HG02938 (cell line): ENCODE measurements around the gene GPNMB.
"Not testable (repeated sequence)": the region's sequence is repeated elsewhere in the genome, so short reads cannot be mapped to it uniquely, and the experiment has no call there.

ENCODE experiments used
- ATAC-seq: cut with Tn5 transposase; IDR thresholded peaks from one replicate; pipeline ENCODE4 v1.9.1; 2021; ENCODE audit warnings: mild to moderate bottlenecking, moderate library complexity; ENCODE audit not compliant: unreplicated experiment

GPNMB gene

DNA sequence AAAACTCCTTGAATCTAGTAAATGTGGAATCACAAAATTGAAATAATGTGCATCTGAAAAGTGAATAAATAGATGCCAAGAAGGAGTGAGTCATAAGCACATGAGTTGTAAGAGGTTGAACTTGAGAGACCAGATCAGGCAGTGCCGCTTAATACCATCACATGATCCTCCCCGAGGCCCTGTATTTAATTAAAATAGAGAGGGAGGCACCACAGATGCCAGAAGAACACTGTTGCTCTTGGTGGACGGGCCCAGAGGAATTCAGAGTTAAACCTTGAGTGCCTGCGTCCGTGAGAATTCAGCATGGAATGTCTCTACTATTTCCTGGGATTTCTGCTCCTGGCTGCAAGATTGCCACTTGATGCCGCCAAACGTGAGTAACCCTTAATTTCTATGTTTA is at the start of gene GPNMB:
GPNMB (plus strand) TSS at position 221 of the 400 bp plus-strand sequence; CDS start at position 304, 83 bp downstream.
- no peak for ATAC-seq

GRCh38 chr7:23197745-23198144 is 48.8 kb upstream of the GPNMB start:
- not testable (repeated sequence) for ATAC-seq

DNA sequence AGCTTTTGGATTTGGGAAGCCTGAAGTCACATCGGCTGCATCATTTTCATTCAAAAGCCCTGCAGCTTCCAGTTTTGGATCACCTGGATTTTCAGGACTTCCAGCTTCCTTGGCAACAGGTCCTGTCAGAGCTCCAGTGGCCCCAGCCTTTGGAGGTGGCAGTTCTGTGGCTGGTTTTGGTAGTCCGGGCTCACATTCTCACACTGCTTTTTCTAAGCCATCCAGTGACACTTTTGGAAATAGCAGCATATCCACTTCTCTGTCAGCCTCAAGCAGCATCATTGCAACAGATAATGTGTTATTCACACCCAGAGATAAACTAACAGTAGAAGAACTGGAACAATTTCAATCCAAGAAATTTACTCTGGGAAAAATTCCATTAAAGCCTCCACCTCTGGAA is 46.2 kb upstream of the GPNMB start:
- no peak for ATAC-seq

GRCh38 chr7:23204241-23204640 is 42.3 kb upstream of the GPNMB start:
- ATAC-seq = no peak

DNA sequence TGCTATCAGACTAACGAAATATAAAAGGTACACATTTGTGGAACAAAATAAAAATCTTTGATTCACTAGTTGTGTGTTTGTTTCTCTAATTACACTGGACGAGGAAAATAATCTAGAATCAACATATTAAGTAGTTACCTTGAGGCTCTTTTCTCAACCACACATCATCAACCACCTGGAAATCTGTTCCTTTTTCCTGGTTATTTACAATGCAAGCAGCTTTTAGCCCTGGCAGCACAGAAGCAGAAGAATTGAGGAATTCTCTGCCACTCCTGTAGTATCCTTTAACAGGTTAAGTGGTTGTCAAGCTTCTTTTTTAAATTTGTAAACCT is 41.0 kb upstream of the GPNMB start:
- no peak for ATAC-seq

- ATAC-seq = no peak
Observed at GRCh38 chr7:23205909-23206767, 40.4 kb upstream of the GPNMB start.

DNA sequence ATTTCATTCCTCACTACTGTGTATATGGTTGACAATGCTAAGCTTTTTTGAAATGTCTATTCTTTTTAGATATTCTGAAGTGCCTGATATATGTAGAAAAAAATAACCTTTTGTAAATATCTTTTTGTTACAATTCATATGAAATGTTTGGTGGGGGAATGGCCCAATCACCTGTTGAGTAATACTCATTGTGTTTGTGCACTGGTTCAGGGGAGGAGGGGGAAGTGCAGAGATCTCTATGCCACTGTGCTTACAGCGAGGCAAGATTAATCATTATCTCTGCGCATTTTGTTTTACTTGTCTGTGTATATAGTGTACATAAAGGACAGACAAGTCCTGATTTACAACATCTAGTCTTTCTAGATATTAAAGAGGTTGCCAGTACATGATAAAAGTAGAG is 39.6 kb upstream of the GPNMB start:
- no peak for ATAC-seq

GRCh38 chr7:23207884-23208283 is 38.7 kb upstream of the GPNMB start:
- no peak for ATAC-seq

GRCh38 chr7:23208316-23208715 is 38.3 kb upstream of the GPNMB start:
- ATAC-seq = no peak

- no peak for ATAC-seq
Observed at GRCh38 chr7:23210506-23210905, 36.1 kb upstream of the GPNMB start.

- no peak for ATAC-seq
Observed at GRCh38 chr7:23211589-23211988, 35.0 kb upstream of the GPNMB start.

- no peak for ATAC-seq
Observed at GRCh38 chr7:23212395-23212794, 34.2 kb upstream of the GPNMB start.

- ATAC-seq = no peak
Observed at GRCh38 chr7:23212841-23213240, 33.7 kb upstream of the GPNMB start.

DNA sequence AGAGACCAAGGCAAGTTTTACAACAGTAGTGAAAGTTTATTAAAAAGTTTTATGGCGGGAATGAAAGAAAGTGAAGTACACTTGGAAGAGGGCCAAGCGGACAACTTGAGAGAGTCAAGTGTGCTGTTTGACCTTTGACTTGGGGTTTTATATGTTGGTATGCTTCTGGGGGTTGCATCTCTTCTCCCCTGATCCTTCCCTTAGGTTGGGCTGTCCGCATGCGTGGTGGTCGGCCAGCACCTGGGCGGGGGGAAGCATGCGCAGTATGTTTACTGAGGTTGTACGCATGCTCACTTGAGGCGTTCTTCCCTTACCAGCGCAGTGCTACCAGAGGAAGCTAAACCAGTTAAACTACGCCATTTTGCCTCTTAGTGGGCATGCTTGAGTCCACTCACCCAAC is 32.8 kb upstream of the GPNMB start:
- no peak for ATAC-seq

- no peak for ATAC-seq
Observed at GRCh38 chr7:23214423-23214822, 32.2 kb upstream of the GPNMB start.

- ATAC-seq = no peak
Observed at GRCh38 chr7:23214938-23215337, 31.6 kb upstream of the GPNMB start.

- ATAC-seq = no peak
Observed at GRCh38 chr7:23216021-23216420, 30.6 kb upstream of the GPNMB start.

- no peak for ATAC-seq
Observed at GRCh38 chr7:23218196-23218595, 28.4 kb upstream of the GPNMB start.

GRCh38 chr7:23220690-23221305 is 25.8 kb upstream of the GPNMB start:
- no peak for ATAC-seq

GRCh38 chr7:23222439-23223030 is 24.0 kb upstream of the GPNMB start:
- no peak for ATAC-seq

DNA sequence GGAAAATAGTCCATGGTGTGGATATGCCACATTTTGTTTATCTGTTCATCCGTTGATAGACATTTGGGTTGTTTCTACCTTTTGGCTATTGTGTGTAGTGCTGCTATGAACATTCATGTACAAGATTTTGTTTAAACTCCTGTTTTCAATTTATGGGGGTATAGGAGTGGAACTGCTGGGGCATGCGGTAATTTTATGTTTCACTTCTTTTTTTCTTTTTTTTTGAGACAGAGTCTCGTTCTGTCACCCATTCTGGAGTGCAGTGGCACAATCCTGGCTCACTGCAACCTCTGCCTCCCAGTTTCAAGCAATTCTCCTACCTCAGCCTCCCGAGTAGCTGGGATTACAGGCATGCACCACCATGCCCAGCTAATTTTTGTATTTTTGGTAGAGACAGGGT is 22.2 kb upstream of the GPNMB start:
- ATAC-seq = not testable (repeated sequence)

GRCh38 chr7:23226844-23227450 is 19.6 kb upstream of the GPNMB start:
- ATAC-seq = no peak
